ENCODE results near the gene CLN3. TPM values are rescaled to one million over a fixed set of nuclear protein-coding genes. Genes with fewer than 3 reads are reported as not detected.
"Not testable (repeated sequence)": the region's sequence is repeated elsewhere in the genome, so short reads cannot be mapped to it uniquely, and the experiment has no call there.

Gene CLN3
- total RNA-seq, 1 experiment from 2014 or later: 19.7 TPM

DNA sequence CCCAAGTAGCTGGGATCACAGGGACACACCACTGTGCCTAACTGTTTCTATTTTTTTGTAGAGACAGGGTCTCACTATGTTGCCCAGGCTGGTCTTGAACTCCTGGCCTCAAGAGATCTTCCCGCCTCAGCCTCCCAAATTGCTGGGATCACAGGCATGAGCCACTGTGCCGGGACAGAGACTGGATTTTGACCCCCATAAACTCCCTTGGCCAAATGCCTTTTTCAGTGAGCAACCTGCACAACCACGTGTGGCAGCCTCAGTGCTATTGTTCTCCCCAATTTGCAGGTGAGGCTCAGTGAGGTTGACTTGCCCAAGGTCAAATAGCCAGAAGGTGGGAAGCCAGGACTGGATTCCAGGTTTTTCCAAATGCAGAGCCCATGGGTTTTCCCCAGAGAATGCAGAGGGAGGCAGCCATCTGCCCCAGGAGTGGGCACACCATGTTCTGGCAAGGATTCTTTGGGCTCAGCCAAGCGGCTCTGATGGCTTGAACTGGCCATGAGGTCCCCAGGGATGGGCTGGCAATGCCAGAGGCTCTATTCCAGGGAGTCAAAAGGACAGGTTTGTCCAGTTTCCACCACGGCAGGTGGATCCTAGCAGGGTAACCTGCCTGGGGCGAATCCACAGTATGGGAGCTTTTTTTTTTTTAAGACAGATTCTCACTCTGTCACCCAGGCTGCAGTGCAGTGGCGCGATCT lies 13.0 kb upstream of the CLN3 start:
- no TSS peak for BruUV-seq (replicated peaks)
- TF ChIP-seq, protein P1, sequence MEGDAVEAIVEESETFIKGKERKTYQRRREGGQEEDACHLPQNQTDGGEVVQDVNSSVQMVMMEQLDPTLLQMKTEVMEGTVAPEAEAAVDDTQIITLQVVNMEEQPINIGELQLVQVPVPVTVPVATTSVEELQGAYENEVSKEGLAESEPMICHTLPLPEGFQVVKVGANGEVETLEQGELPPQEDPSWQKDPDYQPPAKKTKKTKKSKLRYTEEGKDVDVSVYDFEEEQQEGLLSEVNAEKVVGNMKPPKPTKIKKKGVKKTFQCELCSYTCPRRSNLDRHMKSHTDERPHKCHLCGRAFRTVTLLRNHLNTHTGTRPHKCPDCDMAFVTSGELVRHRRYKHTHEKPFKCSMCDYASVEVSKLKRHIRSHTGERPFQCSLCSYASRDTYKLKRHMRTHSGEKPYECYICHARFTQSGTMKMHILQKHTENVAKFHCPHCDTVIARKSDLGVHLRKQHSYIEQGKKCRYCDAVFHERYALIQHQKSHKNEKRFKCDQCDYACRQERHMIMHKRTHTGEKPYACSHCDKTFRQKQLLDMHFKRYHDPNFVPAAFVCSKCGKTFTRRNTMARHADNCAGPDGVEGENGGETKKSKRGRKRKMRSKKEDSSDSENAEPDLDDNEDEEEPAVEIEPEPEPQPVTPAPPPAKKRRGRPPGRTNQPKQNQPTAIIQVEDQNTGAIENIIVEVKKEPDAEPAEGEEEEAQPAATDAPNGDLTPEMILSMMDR (IDR thresholded peaks at IDR 0.05; ENCODE audit: unreplicated experiment): no peak
- H3K4me1 Mint-ChIP-seq (ENCODE audit: insufficient read depth, unreplicated experiment): no peaks in the 10 kb centered on the region
- ChIA-PET CTCF (no interaction called here), POLR2A (no interaction called here)
- peaks cover 19% of the 10 kb centered on the region for H3K27me3 Mint-ChIP-seq (ENCODE audit: insufficient read depth, unreplicated experiment)
- no peak for DNase-seq (ENCODE audit: unreplicated experiment)
- H3K4me3 Mint-ChIP-seq (ENCODE audit: unreplicated experiment): no peak overlapping the region
- no peaks in the 10 kb centered on the region for H3K36me3 Mint-ChIP-seq (ENCODE audit: insufficient read depth, unreplicated experiment)
- no peak overlapping the region for H3K27ac Mint-ChIP-seq (ENCODE audit: low read depth, unreplicated experiment)
- no peaks in the 10 kb centered on the region for H3K9me3 Mint-ChIP-seq (ENCODE audit: unreplicated experiment)
- intact Hi-C loops (cut with micrococcal nuclease): no loop called here

DNA sequence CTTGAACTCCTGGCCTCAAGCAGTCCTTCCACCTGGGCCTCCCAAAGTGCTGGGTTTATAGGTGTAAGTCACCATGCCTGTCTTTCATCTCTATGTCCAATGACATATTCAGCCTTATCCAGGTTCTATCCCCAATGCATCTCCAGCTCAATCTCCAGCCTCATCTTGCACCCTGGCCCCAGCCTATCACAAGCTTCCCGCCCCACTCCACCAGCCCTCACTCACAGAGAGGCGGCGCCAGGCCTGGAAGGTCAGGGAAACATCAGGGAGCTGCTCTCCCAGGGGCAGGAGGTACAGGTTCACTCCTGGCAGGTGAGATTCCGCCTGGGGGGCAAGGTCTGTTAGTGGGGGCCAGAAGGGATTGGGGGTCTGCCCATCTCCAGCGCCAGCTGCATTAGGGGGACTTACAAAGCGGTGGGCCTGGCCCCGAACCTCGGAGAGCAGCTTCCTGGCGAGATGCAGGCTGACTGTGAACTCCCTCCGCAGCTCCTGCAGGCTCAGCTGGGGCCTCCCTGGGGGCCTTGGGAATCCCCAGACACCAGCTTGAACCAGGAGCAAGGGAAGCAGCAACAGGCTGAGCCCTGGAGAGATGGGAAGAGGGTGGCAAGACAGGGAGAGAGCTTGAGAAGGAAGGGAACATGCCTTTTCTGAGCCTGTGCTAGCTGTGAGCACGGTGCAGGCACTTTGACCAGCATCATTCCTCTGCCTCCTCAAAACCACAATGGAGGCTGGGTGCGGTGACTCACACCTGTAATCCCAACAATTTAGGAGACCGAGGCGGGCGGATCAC lies 11.8 kb upstream of the CLN3 start:
- TF ChIP-seq, protein P1 (IDR thresholded peaks at IDR 0.05; ENCODE audit: unreplicated experiment): no peak
- no peak overlapping the region for H3K4me3 Mint-ChIP-seq (ENCODE audit: unreplicated experiment)
- H3K36me3 Mint-ChIP-seq (ENCODE audit: insufficient read depth, unreplicated experiment): no peaks in the 10 kb centered on the region
- no peak for DNase-seq (ENCODE audit: unreplicated experiment)
- no peaks in the 10 kb centered on the region for H3K9me3 Mint-ChIP-seq (ENCODE audit: unreplicated experiment)
- ChIA-PET CTCF (interaction anchor here (0.5 to 0.6 kb wide), 2 partner anchors 52 to 472 kb away, joined by 3 to 8 read pairs; no protein-coding TSS in a partner anchor), POLR2A (no interaction called here)
- H3K27ac Mint-ChIP-seq (ENCODE audit: low read depth, unreplicated experiment): no peak overlapping the region
- H3K27me3 Mint-ChIP-seq (ENCODE audit: insufficient read depth, unreplicated experiment): peaks cover 19% of the 10 kb centered on the region
- BruUV-seq (replicated peaks): no TSS peak
- intact Hi-C loops (cut with micrococcal nuclease): no loop called here
- H3K4me1 Mint-ChIP-seq (ENCODE audit: insufficient read depth, unreplicated experiment): no peaks in the 10 kb centered on the region

DNA sequence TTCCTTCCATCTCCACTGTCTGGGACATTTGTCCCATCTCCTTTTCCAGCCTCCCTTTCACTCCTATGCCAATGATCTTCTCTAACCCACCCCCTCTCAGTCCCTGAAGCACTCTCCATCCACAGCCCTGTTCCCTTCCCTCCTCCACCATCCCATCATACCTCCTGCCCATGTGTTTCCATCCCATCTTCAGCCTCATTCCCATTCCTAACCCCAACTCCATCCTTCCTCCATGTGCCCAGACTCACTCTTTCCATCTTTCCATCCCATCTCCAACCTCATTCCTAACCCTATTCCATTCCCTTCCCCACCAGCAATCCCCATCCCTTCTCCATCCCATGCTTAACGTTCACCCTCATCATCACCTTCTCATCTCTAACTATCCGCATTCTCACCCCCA lies 10.4 kb upstream of the CLN3 start:
- BruUV-seq (replicated peaks): no TSS peak
- POLR2A ChIA-PET: no interaction called here
- H3K4me3 Mint-ChIP-seq (ENCODE audit: unreplicated experiment): no peak overlapping the region
- peaks cover 19% of the 10 kb centered on the region for H3K27me3 Mint-ChIP-seq (ENCODE audit: insufficient read depth, unreplicated experiment)
- H3K9me3 Mint-ChIP-seq (ENCODE audit: unreplicated experiment): no peaks in the 10 kb centered on the region
- TF ChIP-seq, protein P1 (IDR thresholded peaks at IDR 0.05; ENCODE audit: unreplicated experiment): no peak
- intact Hi-C loops (cut with micrococcal nuclease): no loop called here
- H3K4me1 Mint-ChIP-seq (ENCODE audit: insufficient read depth, unreplicated experiment): no peaks in the 10 kb centered on the region
- CTCF ChIA-PET: no interaction called here
- DNase-seq (ENCODE audit: unreplicated experiment): no peak
- H3K27ac Mint-ChIP-seq (ENCODE audit: low read depth, unreplicated experiment): no peak overlapping the region
- no peaks in the 10 kb centered on the region for H3K36me3 Mint-ChIP-seq (ENCODE audit: insufficient read depth, unreplicated experiment)

DNA sequence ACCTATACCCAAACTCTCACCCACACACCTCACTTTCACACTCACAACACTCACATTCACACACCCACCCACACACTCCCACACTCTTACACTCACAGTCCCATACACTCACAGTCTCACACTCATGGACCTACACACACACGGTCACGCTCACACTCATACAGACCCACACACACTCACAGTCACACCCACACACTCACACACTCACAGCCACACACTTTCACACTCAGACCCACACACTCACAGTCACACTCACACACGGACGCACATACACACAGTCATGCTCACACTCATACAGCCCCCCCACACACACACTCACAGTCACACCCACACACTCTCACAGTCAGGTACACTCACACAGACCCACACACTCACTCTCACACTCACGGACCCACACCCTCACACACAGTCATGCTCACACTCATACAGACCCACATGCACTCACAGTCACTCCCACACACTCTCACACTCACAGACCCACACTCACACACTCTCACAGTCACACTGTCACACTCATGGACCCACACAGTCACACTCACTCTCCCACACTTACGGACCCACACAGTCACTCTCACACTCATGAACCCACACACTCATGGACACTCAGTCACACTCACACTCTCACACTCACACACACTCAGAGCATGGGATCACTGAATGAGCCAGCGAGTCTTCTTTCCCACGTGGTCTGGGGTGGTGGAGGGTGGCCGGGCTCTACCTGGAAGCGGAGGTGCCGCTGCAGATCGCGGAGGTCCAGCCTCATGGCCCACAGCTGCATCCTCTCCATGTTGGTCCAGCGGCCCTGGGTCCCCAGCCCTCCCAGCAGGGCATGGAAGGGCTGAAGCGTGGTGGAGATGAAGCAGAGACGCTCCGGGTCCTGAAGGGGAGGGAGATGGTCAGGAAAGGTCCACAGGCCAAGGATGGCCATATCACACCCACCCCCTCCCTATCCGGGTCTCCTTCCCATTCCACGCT lies 9.7 kb upstream of the CLN3 start:
- DNase-seq (ENCODE audit: unreplicated experiment): no peak
- Mint-ChIP-seq H3K27ac (ENCODE audit: low read depth, unreplicated experiment) (no peak overlapping the region), H3K4me3 (ENCODE audit: unreplicated experiment) (no peak overlapping the region), H3K36me3 (ENCODE audit: insufficient read depth, unreplicated experiment) (no peaks in the 10 kb centered on the region), H3K4me1 (ENCODE audit: insufficient read depth, unreplicated experiment) (no peaks in the 10 kb centered on the region), H3K9me3 (ENCODE audit: unreplicated experiment) (no peaks in the 10 kb centered on the region), H3K27me3 (ENCODE audit: insufficient read depth, unreplicated experiment) (peaks cover 15% of the 10 kb centered on the region)
- ChIA-PET CTCF (no interaction called here), POLR2A (no interaction called here)
- intact Hi-C loops (cut with micrococcal nuclease): no loop called here
- no TSS peak for BruUV-seq (replicated peaks)
- TF ChIP-seq, protein P1 (IDR thresholded peaks at IDR 0.05; ENCODE audit: unreplicated experiment): no peak

DNA sequence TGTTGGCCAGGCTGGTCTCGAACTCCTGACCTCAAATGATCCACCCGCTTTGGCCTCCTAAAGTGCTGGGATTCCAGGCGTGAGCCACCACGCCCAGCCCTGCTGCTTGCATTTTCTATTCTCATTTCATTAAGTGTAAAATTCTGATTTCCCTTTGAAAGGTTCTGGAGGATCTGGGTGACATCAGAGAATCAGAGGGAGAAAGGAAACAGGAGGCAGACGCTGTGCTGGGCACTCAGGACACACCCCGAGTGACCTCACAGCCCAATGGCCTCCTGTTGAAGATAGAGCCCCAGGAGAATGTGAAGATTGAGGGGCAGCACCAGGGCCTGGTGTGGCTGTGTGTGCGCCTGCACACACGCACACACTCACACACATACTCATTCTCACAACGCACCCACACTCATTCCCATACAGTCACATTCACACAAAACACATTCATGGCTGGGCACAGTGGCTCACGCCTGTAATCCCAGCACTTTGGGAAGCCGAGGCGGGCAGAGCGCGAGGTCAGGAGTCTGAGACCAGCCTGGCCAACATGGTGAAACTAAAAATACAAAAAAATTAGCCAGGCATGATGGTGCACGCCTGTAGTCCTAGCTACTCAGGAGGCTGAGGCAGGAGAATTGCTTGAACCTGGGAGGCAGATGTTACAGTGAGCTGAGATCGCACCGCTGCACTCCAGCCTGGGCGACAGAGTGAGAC lies 8.8 kb upstream of the CLN3 start:
- H3K4me1 Mint-ChIP-seq (ENCODE audit: insufficient read depth, unreplicated experiment); H3K4me3 Mint-ChIP-seq (ENCODE audit: unreplicated experiment); BruUV-seq (replicated peaks); H3K9me3 Mint-ChIP-seq (ENCODE audit: unreplicated experiment); DNase-seq (ENCODE audit: unreplicated experiment); POLR2A ChIA-PET; H3K36me3 Mint-ChIP-seq (ENCODE audit: insufficient read depth, unreplicated experiment); intact Hi-C loops (cut with micrococcal nuclease); H3K27ac Mint-ChIP-seq (ENCODE audit: low read depth, unreplicated experiment): not testable (repeated sequence)
- CTCF ChIA-PET: interaction anchor here (0.7 kb wide), 1 partner anchor 29 kb away, joined by 3 read pairs; the partner anchor contains the start of gene NPIPB7
- H3K27me3 Mint-ChIP-seq (ENCODE audit: insufficient read depth, unreplicated experiment): peaks cover 15% of the 10 kb centered on the region
